ENCODE measurements around the gene PROX1. TPM values are rescaled to one million over a fixed set of nuclear protein-coding genes. Genes with fewer than 3 reads are reported as not detected.

The PROX1 gene
- total RNA-seq, 1 donor from 2014 or later, result 0.88 TPM

GRCh38 chr1:214026985-214027384, 39.2 kb downstream of the PROX1 start:
- ATAC-seq, result no peak

GRCh38 chr1:214027498-214027897, 39.7 kb downstream of the PROX1 start:
- no peak for ATAC-seq

GRCh38 chr1:214028095-214028494, 40.3 kb downstream of the PROX1 start:
- ATAC-seq, result no peak

- ATAC-seq, result no peak
Observed at GRCh38 chr1:214028649-214029406, 41.1 kb downstream of the PROX1 start.

- no peak for ATAC-seq
Observed at GRCh38 chr1:214029796-214030195, 42.0 kb downstream of the PROX1 start.

- no peak for ATAC-seq
Observed at GRCh38 chr1:214031267-214031650, 43.5 kb downstream of the PROX1 start.

GRCh38 chr1:214037468-214037867, 49.7 kb downstream of the PROX1 start:
- ATAC-seq, result no peak

GRCh38 chr1:214039394-214040018, 51.7 kb downstream of the PROX1 start:
- no peak for ATAC-seq

- ATAC-seq, result no peak
Observed at GRCh38 chr1:214043167-214043566, 55.4 kb downstream of the PROX1 start.

- no peak for ATAC-seq
Observed at GRCh38 chr1:214044438-214045214, 56.9 kb downstream of the PROX1 start.

GRCh38 chr1:214050513-214051401, 63.0 kb downstream of the PROX1 start:
- ATAC-seq, result no peak

- ATAC-seq, result no peak
Observed at GRCh38 chr1:214051786-214052185, 64.0 kb downstream of the PROX1 start.

- no peak for ATAC-seq
Observed at GRCh38 chr1:214058076-214058475, 70.3 kb downstream of the PROX1 start.

GRCh38 chr1:214066190-214066589, 78.4 kb downstream of the PROX1 start:
- no peak for ATAC-seq

GRCh38 chr1:214066936-214067335, 79.2 kb downstream of the PROX1 start:
- ATAC-seq, result no peak

GRCh38 chr1:214067397-214067796, 79.6 kb downstream of the PROX1 start:
- no peak for ATAC-seq

GRCh38 chr1:214067853-214068703, 80.3 kb downstream of the PROX1 start:
- no peak for ATAC-seq

- no peak for ATAC-seq
Observed at GRCh38 chr1:214068979-214069378, 81.2 kb downstream of the PROX1 start.

- ATAC-seq, result no peak
Observed at GRCh38 chr1:214071469-214071868, 83.7 kb downstream of the PROX1 start.

GRCh38 chr1:214072426-214073157, 84.8 kb downstream of the PROX1 start:
- ATAC-seq, result no peak

GRCh38 chr1:214074477-214074876, 86.7 kb downstream of the PROX1 start:
- no peak for ATAC-seq

Measured in esophagus mucosa (tissue), 1 donor.